ENCODE results near the gene TCAF1. TPM values are rescaled to one million over a fixed set of nuclear protein-coding genes. Genes with fewer than 3 reads are reported as not detected.

Gene TCAF1
- total and polyA plus RNA-seq, 2 donors (not counting 1 experiment from before 2014, with no cell fraction given), result 7.1 to 17.3 TPM

- intact Hi-C loops (cut with micrococcal nuclease), result no loop called here
- H3K36me3 ChIP-seq (replicated peaks in 1 of 2; ENCODE audit: control extremely low read depth in 1 of 2, control insufficient read depth in 1 of 2, extremely low read depth in 1 of 2, insufficient read depth in 2 of 2, low read length in 1 of 2), result no peaks in the 10 kb centered on the region
- H3K4me3 ChIP-seq (ENCODE audit: control extremely low read depth in 1 of 5, extremely low read depth in 1 of 5, insufficient read depth in 1 of 5, low read depth in 2 of 5, low read length in 4 of 5), result no peak overlapping the region
- Mint-ChIP-seq H3K27me3 (peaks cover 7% of the 10 kb centered on the region), H3K4me3 (no peak overlapping the region), H3K27ac (no peak overlapping the region), H3K9me3 (ENCODE audit: insufficient read depth) (peaks cover 4% of the 10 kb centered on the region), H3K4me1 (no peaks in the 10 kb centered on the region)
- H3K9me3 ChIP-seq (ENCODE audit: control extremely low read depth in 1 of 3, control insufficient read depth in 2 of 3, insufficient read depth in 1 of 3, low read length in 2 of 3), result peaks cover 0 to 4% (median 4%) of the 10 kb centered on the region in 3 donors
- ChIA-PET CTCF (no interaction called here), POLR2A (no interaction called here)
- WGBS (ENCODE audit: insufficient coverage), result no CpG with 5 or more reads among the region's 4 CpGs
- H3K4me1 ChIP-seq (ENCODE audit: control insufficient read depth in 2 of 2, insufficient read depth in 2 of 2, low read length in 2 of 2), result no peaks in the 10 kb centered on the region
- H3K4me2 ChIP-seq (replicated peaks; ENCODE audit: low read depth, low read length, poor library complexity, severe bottlenecking), result no peak overlapping the region
- no peaks in the 10 kb centered on the region for H4K20me1 ChIP-seq (ENCODE audit: control insufficient read depth, insufficient read depth, low read length, poor library complexity, severe bottlenecking)
- H3K79me2 ChIP-seq (ENCODE audit: control insufficient read depth, insufficient read depth, low read length), result no peaks in the 10 kb centered on the region
- no peak for ATAC-seq (ENCODE audit: low read depth)
- H3K27me3 ChIP-seq (replicated peaks in 1 of 4; ENCODE audit: control extremely low read depth in 1 of 4, control insufficient read depth in 3 of 4, insufficient read depth in 4 of 4, low read length in 3 of 4), result peaks cover 0 to 3% (median 0%) of the 10 kb centered on the region in 4 experiments
- H3K27ac ChIP-seq (ENCODE audit: low read length in 2 of 2), result no peak overlapping the region
- H2AFZ ChIP-seq (ENCODE audit: insufficient read depth, low read depth, low read length, poor library complexity, severe bottlenecking), result no peak overlapping the region
- no peak for DNase-seq
- no peak for TF ChIP-seq EZH2 (IDR thresholded peaks at IDR 0.05; ENCODE audit: borderline replicate concordance, insufficient read depth, low read depth, low read length, poor library complexity, severe bottlenecking)
- TF ChIP-seq CTCF (IDR thresholded peaks at IDR 0.05), result no peak
- no peak overlapping the region for H3K9ac ChIP-seq (ENCODE audit: low read length)
Measured at GRCh38 chr7:143936087-143937009, 34.4 kb upstream of the TCAF1 start.
